Thoracic aorta (tissue), 2 donors: Measurements from ENCODE around the gene DAB2. TPM values are rescaled to one million over a fixed set of nuclear protein-coding genes. Genes with fewer than 3 reads are reported as not detected.
A peak's percentile ranks its signal among the peaks of the same experiment; 100 is the strongest.

Experiments used
- ATAC-seq: fragments of 150-250 bp; one replicate; pipeline ENCODE4 v1.8.0; 2017; ENCODE audit warnings: low read depth; ENCODE audit not compliant: insufficient number of reproducible peaks, low FRiP score
- DNase-seq: peaks from one replicate; pipeline ENCODE4 v3.0.0-alpha.2; 2020; ENCODE audit warnings: low spot score
- H3K27ac ChIP-seq, 2 donors: fragments of 200-600 bp; sonication (generic); 1 replicate in 1 of 2; 2 replicates in 1 of 2; pipeline ENCODE4 v1.5.1; 2016; ENCODE audit warnings: mild to moderate bottlenecking in 2 of 2, moderate library complexity in 2 of 2
- H3K27me3 ChIP-seq: fragments of 200-600 bp; sonication (generic); replicated peaks from 2 replicates; pipeline ENCODE4 v1.6.0; 2016; ENCODE audit warnings: mild to moderate bottlenecking; ENCODE audit not compliant: insufficient read depth
- H3K36me3 ChIP-seq: fragments of 200-600 bp; sonication (generic); one replicate; pipeline ENCODE4 v1.5.1; 2016
- H3K4me1 ChIP-seq, 2 donors: fragments of 200-600 bp; sonication (generic); 1 replicate in 1 of 2; 2 replicates in 1 of 2; pipeline versions ENCODE4 v1.5.1 to v1.6.0; 2016; ENCODE audit warnings: low read depth in 2 of 2, mild to moderate bottlenecking in 1 of 2; ENCODE audit not compliant: control insufficient read depth in 1 of 2
- H3K4me3 ChIP-seq: fragments of 200-600 bp; sonication (generic); 2 replicates; pipeline ENCODE4 v1.5.1; 2016; ENCODE audit warnings: mild to moderate bottlenecking
- H3K9me3 ChIP-seq: fragments of 200-600 bp; sonication (generic); 2 replicates; pipeline ENCODE4 v1.5.1; 2016
- CTCF ChIP-seq: fragments of 200-600 bp; sonication (generic); IDR thresholded peaks from one replicate; pipeline ENCODE4 v1.5.1; 2019; ENCODE audit warnings: antibody characterized with exemption
- total RNA-seq, 2 donors: library from RNA; depleted of rRNA; stranded (reverse); fragments of >200 nt; gene quantifications; one replicate each; pipeline versions ENCODE4 v1.1.0 to v1.2.3, GENCODE V29; 2016

DAB2 gene
- total RNA-seq, 2 donors from 2014 or later: 162 to 187 TPM

GRCh38 chr5:39430461-39430860 lies 5.7 kb upstream of the DAB2 start:
- peaks cover 19 to 20% of the 10 kb centered on the region in 2 donors for H3K4me1 ChIP-seq
- no peaks in the 10 kb centered on the region for H3K27me3 ChIP-seq
- no peak for TF ChIP-seq CTCF
- H3K36me3 ChIP-seq: no peaks in the 10 kb centered on the region
- H3K4me3 ChIP-seq: no peak overlapping the region
- no peak for ATAC-seq
- no peak overlapping the region for H3K27ac ChIP-seq
- H3K9me3 ChIP-seq: no peaks in the 10 kb centered on the region
- DNase-seq: no peak

GRCh38 chr5:39428640-39429039 lies 3.9 kb upstream of the DAB2 start:
- DNase-seq (no peak), ATAC-seq (no peak)
- TF ChIP-seq CTCF: no peak
- Histone ChIP-seq H3K36me3 (no peaks in the 10 kb centered on the region), H3K4me1 (peaks cover 19 to 20% of the 10 kb centered on the region in 2 donors), H3K27ac (no peak overlapping the region), H3K27me3 (no peaks in the 10 kb centered on the region), H3K9me3 (no peaks in the 10 kb centered on the region), H3K4me3 (no peak overlapping the region)

GRCh38 chr5:39427633-39428032 lies 2.9 kb upstream of the DAB2 start:
- Histone ChIP-seq H3K4me1 (peaks cover 22 to 29% of the 10 kb centered on the region in 2 donors), H3K36me3 (no peaks in the 10 kb centered on the region), H3K27me3 (no peaks in the 10 kb centered on the region), H3K9me3 (no peaks in the 10 kb centered on the region), H3K27ac (no peak overlapping the region), H3K4me3 (no peak overlapping the region)
- TF ChIP-seq CTCF: no peak
- no peak for ATAC-seq
- DNase-seq: no peak

- TF ChIP-seq CTCF: no peak
- ATAC-seq: no peak
Observed at GRCh38 chr5:39427229-39427628, 2.4 kb upstream of the DAB2 start.

GRCh38 chr5:39426746-39427105 lies 1.9 kb upstream of the DAB2 start:
- H3K27me3 ChIP-seq: no peaks in the 10 kb centered on the region
- H3K36me3 ChIP-seq: no peaks in the 10 kb centered on the region
- TF ChIP-seq CTCF: no peak
- DNase-seq: no peak
- H3K4me3 ChIP-seq: peak overlapping the region; percentile 30
- H3K9me3 ChIP-seq: no peaks in the 10 kb centered on the region
- peaks cover 25 to 38% of the 10 kb centered on the region in 2 donors for H3K4me1 ChIP-seq
- ATAC-seq: no peak
- H3K27ac ChIP-seq: peak overlapping the region in 1 of 2 donors; percentile 27

More at GRCh38 chr5:39427229-39427628, 2.4 kb upstream of the DAB2 start:
- no peak for DNase-seq
- Histone ChIP-seq H3K27me3 (no peaks in the 10 kb centered on the region), H3K36me3 (no peaks in the 10 kb centered on the region), H3K4me3 (peak overlapping the region; percentile 30), H3K4me1 (peaks cover 25 to 33% of the 10 kb centered on the region in 2 donors), H3K27ac (peak overlapping the region in 1 of 2 donors; percentile 27), H3K9me3 (no peaks in the 10 kb centered on the region)
